K562 (cell line): ENCODE results near the gene AP3S2. TPM values are rescaled to one million over a fixed set of nuclear protein-coding genes. Genes with fewer than 3 reads are reported as not detected.

ENCODE experiments used
- ATAC-seq: fragments of 200-7000 bp; cut with Tn5 transposase; 3 replicates; pipeline ENCODE4 v1.9.1; 2020; ENCODE audit warnings: moderate library complexity
- BruUV-seq: library from RNA; stranded (reverse); fragments of 400-500 nt; replicated peaks from 2 replicates; lab custom pipeline; 2021; lab: Mats Ljungman, UMichigan
- CTCF ChIA-PET: fragments of 300-600 bp; formaldehyde crosslinking; extraction: SDS; loops from one replicate; lab custom pipeline; 2021; ENCODE audit warnings: low intra/inter-chr PET ratio; lab: Yijun Ruan, JAX
- POLR2A ChIA-PET: fragments of 300-600, 350-650 bp; sonication (Branson Sonifier 250); formaldehyde crosslinking; extraction: SDS; loops from one replicate; lab custom pipeline; 2021; ENCODE audit warnings: antibody characterized with exemption, inconsistent platforms; lab: Yijun Ruan, JAX
- DNase-seq, 4 experiments: peaks; one replicate each; pipeline versions ENCODE4 v3.0.0 to v3.0.0-alpha.2; 2011 to 2018; ENCODE audit warnings: low spot score in 3 of 4, mixed read lengths in 3 of 4; ENCODE audit errors: extremely low read depth in 1 of 4
- FAIRE-seq: peaks from 2 replicates; lab custom pipeline; 2011; peaks lifted over from hg19 to GRCh38; lab: Jason Lieb, UNC
- H2AFZ ChIP-seq: 2 replicates; pipeline ENCODE4 v1.6.0; 2011; ENCODE audit warnings: low read depth, low read length, control low read depth, inconsistent platforms
- H3K27ac ChIP-seq: fragments of 200-600 bp; 3 replicates; pipeline ENCODE4 v1.8.0; 2011; ENCODE audit warnings: low read depth, mild to moderate bottlenecking, control low read depth, inconsistent platforms, low read length, moderate library complexity, mixed read lengths; ENCODE audit errors: extremely low read depth
- H3K27me3 ChIP-seq, 2 experiments: fragments of 300-600 bp in 1 of 2; 2 replicates in 1 of 2; 3 replicates in 1 of 2; pipeline versions ENCODE4 v1.6.0 to v1.8.0; 2011; ENCODE audit warnings: inconsistent platforms in 2 of 2, low read length in 2 of 2, mild to moderate bottlenecking in 1 of 2, mixed read lengths in 1 of 2, moderate library complexity in 1 of 2; ENCODE audit not compliant: control insufficient read depth in 2 of 2, insufficient read depth in 2 of 2
- H3K36me3 ChIP-seq: fragments of 300-600 bp; 3 replicates; pipeline ENCODE4 v1.8.0; 2011; ENCODE audit warnings: mild to moderate bottlenecking, low read length, inconsistent platforms; ENCODE audit not compliant: control insufficient read depth, insufficient read depth
- H3K4me1 ChIP-seq, 2 experiments: fragments of 200-600 bp in 1 of 2; replicated peaks in 1 of 2; 2 replicates in 1 of 2; 3 replicates in 1 of 2; pipeline versions ENCODE4 v1.5.1 to v1.8.0; 2011; ENCODE audit warnings: inconsistent platforms in 2 of 2, low read length in 2 of 2, mild to moderate bottlenecking in 1 of 2, mixed read lengths in 1 of 2, moderate library complexity in 1 of 2; ENCODE audit not compliant: control insufficient read depth in 2 of 2, insufficient read depth in 2 of 2
- H3K4me2 ChIP-seq: 2 replicates; pipeline ENCODE4 v1.6.1; 2011; ENCODE audit warnings: low read length, control low read depth, inconsistent platforms, mixed read lengths; ENCODE audit not compliant: insufficient read depth
- H3K4me3 ChIP-seq: fragments of 200-600 bp; sonication (generic), shearing (Covaris generic); 2 replicates; pipeline ENCODE4 v1.5.1; 2016; ENCODE audit warnings: control low read depth, inconsistent platforms
- H3K79me2 ChIP-seq: fragments of 200-600 bp; 3 replicates; pipeline ENCODE4 v1.8.0; 2011; ENCODE audit warnings: low read length, inconsistent platforms; ENCODE audit not compliant: control insufficient read depth, insufficient read depth
- H3K9ac ChIP-seq, 2 experiments: 2 replicates each; pipeline versions ENCODE4 v1.6.0 to v1.6.1; 2011; ENCODE audit warnings: low read depth in 2 of 2, low read length in 2 of 2, control low read depth in 1 of 2, inconsistent platforms in 1 of 2, mild to moderate bottlenecking in 1 of 2, mixed read lengths in 1 of 2; ENCODE audit not compliant: insufficient read depth in 1 of 2
- H3K9me1 ChIP-seq: one replicate; pipeline ENCODE4 v1.6.0; 2011; ENCODE audit warnings: inconsistent platforms, mild to moderate bottlenecking, low read length, moderate library complexity; ENCODE audit not compliant: control insufficient read depth, insufficient read depth
- H3K9me3 ChIP-seq: replicated peaks from 2 replicates; pipeline ENCODE4 v1.5.1; 2011; ENCODE audit warnings: low read depth, low read length, inconsistent platforms; ENCODE audit not compliant: control insufficient read depth, insufficient read depth
- H4K20me1 ChIP-seq: replicated peaks from 2 replicates; pipeline ENCODE4 v1.6.1; 2011; ENCODE audit warnings: low read length, inconsistent platforms, mixed read lengths; ENCODE audit not compliant: control insufficient read depth, insufficient read depth
- GTF2F1 ChIP-seq: IDR thresholded peaks from 2 replicates; pipeline ENCODE4 v1.6.1; 2011; ENCODE audit warnings: low read depth, low read length, improper control_type of control experiment
- MAFF ChIP-seq: IDR thresholded peaks from 2 replicates; pipeline ENCODE4 v1.6.1; 2012; ENCODE audit warnings: low read length, improper control_type of control experiment
- RBBP5 ChIP-seq: fragments of 200-600 bp; sonication (generic); IDR thresholded peaks from 2 replicates; pipeline ENCODE4 v1.6.1; 2012; ENCODE audit warnings: borderline replicate concordance, mild to moderate bottlenecking, low read length, control low read depth, inconsistent platforms; ENCODE audit not compliant: insufficient read depth, poor library complexity, severe bottlenecking
- TCF7 ChIP-seq: sonication (generic); IDR thresholded peaks from 2 replicates; pipeline ENCODE4 v1.6.1; 2016; ENCODE audit warnings: antibody characterized with exemption, borderline replicate concordance
- ZC3H11A ChIP-seq: IDR thresholded peaks from 2 replicates; pipeline ENCODE4 v1.6.1; 2012; ENCODE audit warnings: low read depth, low read length, improper control_type of control experiment
- WGBS: fragments of 100-300 bp; shearing (Covaris generic); methylation state at CpG from one replicate; pipeline ENCODE4 v1.1.6; 2016; ENCODE audit warnings: low coverage, mixed read lengths; ENCODE audit not compliant: insufficient coverage; ENCODE audit errors: missing lambda C conversion rate; 5-methylcytosine and 5-hydroxymethylcytosine counted together
- in situ Hi-C: fragments of 300-500 bp; cut with MboI; formaldehyde crosslinking; loops from 4 replicates; pipeline ENCODE4 v1.15.0; 2018; ENCODE audit warnings: inconsistent platforms, mixed read lengths
- intact Hi-C: fragments of 100-400 bp; cut with micrococcal nuclease; formaldehyde crosslinking; loops from 2 replicates; pipeline ENCODE4 v1.14.2; 2022
- polyA plus RNA-seq, 8 experiments: library from polyadenylated mRNA; depleted of rRNA in 4 of 8; stranded (reverse) in 5 of 8; unstranded in 3 of 8; fragments of >200 nt; fragmentation: Nextera tagmentation in 2 of 8; fragmentation: Illumina TruSeq in 1 of 8; extraction: Ambion mirVana in 2 of 8; extraction: Trizol in 1 of 8; gene quantifications; 2 replicates each; pipeline versions ENCODE4 v1.2.1 to v1.2.3, GENCODE V29; 2011 to 2014; ENCODE audit warnings: inconsistent platforms in 1 of 8, missing spikeins in 1 of 8
- total RNA-seq, 7 experiments: library from RNA; depleted of rRNA in 6 of 7; stranded (reverse); fragments of >200 nt in 6 of 7; fragmentation: Illumina TruSeq in 2 of 7; extraction: Trizol in 2 of 7; gene quantifications; 2 replicates each; pipeline versions ENCODE4 v1.2.1 to v1.2.3, GENCODE V29; 2011 to 2021; ENCODE audit warnings: low replicate concordance in 1 of 7
- TF ChIP-seq, protein P1 (sequence below), 2 experiments: IDR thresholded peaks in 1 of 2; conservative IDR thresholded peaks in 1 of 2; 2 replicates each; pipeline ENCODE4 v1.6.1; 2016; ENCODE audit warnings: low read depth in 2 of 2, mild to moderate bottlenecking in 1 of 2, missing compliant biosample characterization in 1 of 2, missing genetic modification characterization in 1 of 2, moderate library complexity in 1 of 2

The AP3S2 gene
- total and polyA plus RNA-seq, 9 of the 15 experiments (the other 6 are each of a cell fraction or from before 2014, with no cell fraction given) = 16.4 to 54.1 (median 37.4) TPM

DNA sequence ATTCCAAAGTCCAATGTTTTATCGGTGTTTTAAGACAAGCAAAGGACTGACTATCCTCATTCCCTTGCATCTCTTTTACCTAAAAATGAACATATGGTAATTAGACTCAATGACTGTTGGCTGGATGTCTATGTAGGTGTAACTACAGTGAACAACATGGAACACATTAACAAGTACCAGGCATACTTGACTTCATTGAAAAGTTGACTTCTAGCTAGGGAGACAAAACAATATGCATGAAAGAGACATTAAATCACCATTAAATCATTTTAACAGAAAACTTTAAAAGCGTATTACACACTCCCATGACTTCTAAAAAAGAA, 44.9 kb downstream of the AP3S2 start:
- DNase-seq = no peak
- intact Hi-C loops = no loop called here
- Histone ChIP-seq H3K4me2 (no peak overlapping the region), H3K4me3 (no peak overlapping the region), H3K9me3 (no peaks in the 10 kb centered on the region), H2AFZ (no peak overlapping the region), H4K20me1 (no peaks in the 10 kb centered on the region), H3K27me3 (no peaks in the 10 kb centered on the region), H3K79me2 (no peaks in the 10 kb centered on the region), H3K9ac (no peak overlapping the region), H3K9me1 (peaks cover 4% of the 10 kb centered on the region), H3K36me3 (peaks cover 41% of the 10 kb centered on the region; the same call in 2 of the 3 replicates), H3K27ac (peak overlapping the region; percentile 54; the same call in 1 of the 3 replicates), H3K4me1 (peaks cover 0 to 8% of the 10 kb centered on the region in 2 experiments; a peak in 2 of 5 replicates)
- no TSS peak for BruUV-seq
- in situ Hi-C loops = no loop called here
- POLR2A ChIA-PET = no interaction called here
- WGBS = 74% methylated on average over 2 of the region's 2 CpGs
- no peak for ATAC-seq
- no peak for FAIRE-seq
- TF ChIP-seq RBBP5 (no peak), ZC3H11A (no peak), MAFF (no peak), TCF7 (no peak), GTF2F1 (no peak)
- TF ChIP-seq, protein P1, sequence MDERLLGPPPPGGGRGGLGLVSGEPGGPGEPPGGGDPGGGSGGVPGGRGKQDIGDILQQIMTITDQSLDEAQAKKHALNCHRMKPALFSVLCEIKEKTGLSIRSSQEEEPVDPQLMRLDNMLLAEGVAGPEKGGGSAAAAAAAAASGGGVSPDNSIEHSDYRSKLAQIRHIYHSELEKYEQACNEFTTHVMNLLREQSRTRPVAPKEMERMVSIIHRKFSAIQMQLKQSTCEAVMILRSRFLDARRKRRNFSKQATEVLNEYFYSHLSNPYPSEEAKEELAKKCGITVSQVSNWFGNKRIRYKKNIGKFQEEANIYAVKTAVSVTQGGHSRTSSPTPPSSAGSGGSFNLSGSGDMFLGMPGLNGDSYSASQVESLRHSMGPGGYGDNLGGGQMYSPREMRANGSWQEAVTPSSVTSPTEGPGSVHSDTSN (CRISPR knock-in tag; IDR thresholded peaks at IDR 0.05; ENCODE audit: low read depth) = no peak
- TF ChIP-seq, protein P1 (tag; conservative IDR thresholded peaks at IDR 0.05; ENCODE audit: low read depth) = no peak
- CTCF ChIA-PET = no interaction called here
